T-helper 1 cell treated with Interleukin-12 subunit alpha and Interleukin-12 subunit beta and Interleukin-4 antibody, amounts not matched to agents 30 μg/mL and 1 μg/mL, for 36 hours (primary cell): ENCODE measurements around the gene NME9.

Experiments
- H3K27ac Mint-ChIP-seq: one replicate; pipeline ENCODE4 v1.8.0; 2021; ENCODE audit warnings: mild to moderate bottlenecking, mixed read lengths
- H3K27me3 Mint-ChIP-seq: one replicate; pipeline ENCODE4 v1.8.0; 2021; ENCODE audit warnings: low read depth, mixed read lengths
- H3K36me3 Mint-ChIP-seq: one replicate; pipeline ENCODE4 v1.8.0; 2021; ENCODE audit warnings: low read depth, mixed read lengths
- H3K4me1 Mint-ChIP-seq: one replicate; pipeline ENCODE4 v1.8.0; 2021; ENCODE audit warnings: low read depth, mixed read lengths
- H3K4me3 Mint-ChIP-seq: one replicate; pipeline ENCODE4 v1.8.0; 2021; ENCODE audit warnings: mild to moderate bottlenecking, moderate library complexity, mixed read lengths
- H3K9me3 Mint-ChIP-seq: one replicate; pipeline ENCODE4 v1.8.0; 2021; ENCODE audit warnings: mixed read lengths

The NME9 gene

GRCh38 chr3:138254216-138254615, 75.4 kb downstream of the NME9 start:
- no peaks in the 10 kb centered on the region for H3K9me3 Mint-ChIP-seq
- peaks cover 7% of the 10 kb centered on the region for H3K4me1 Mint-ChIP-seq
- H3K4me3 Mint-ChIP-seq = no peak overlapping the region
- peaks cover 8% of the 10 kb centered on the region for H3K36me3 Mint-ChIP-seq
- no peaks in the 10 kb centered on the region for H3K27me3 Mint-ChIP-seq
- H3K27ac Mint-ChIP-seq = no peak overlapping the region

DNA sequence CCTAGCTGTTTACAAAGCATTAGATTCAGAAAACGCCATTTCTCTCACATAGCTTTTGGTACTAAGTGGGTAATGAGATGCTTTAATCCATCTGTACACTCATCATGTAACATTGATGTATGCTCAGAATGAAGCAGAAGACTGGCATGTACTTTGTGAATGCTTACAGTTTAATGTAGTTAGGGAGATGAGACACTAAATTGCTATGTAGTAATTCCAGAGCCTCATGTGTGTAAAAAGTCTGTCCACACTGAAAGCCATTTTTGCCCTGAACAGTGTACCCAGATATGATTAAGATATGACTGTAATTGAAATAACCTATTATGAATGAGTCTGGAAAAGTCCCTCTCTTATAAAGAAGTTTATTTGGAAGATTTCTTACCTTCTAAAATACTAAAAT, 76.0 kb downstream of the NME9 start:
- Mint-ChIP-seq H3K27ac (no peak overlapping the region), H3K4me3 (no peak overlapping the region), H3K36me3 (peaks cover 6% of the 10 kb centered on the region), H3K4me1 (peaks cover 7% of the 10 kb centered on the region), H3K27me3 (no peaks in the 10 kb centered on the region), H3K9me3 (no peaks in the 10 kb centered on the region)
